Middle frontal gyrus (tissue), 1 donor: Measurements from ENCODE around the gene FAM107A.
A peak's percentile ranks its signal among the peaks of the same experiment; 100 is the strongest.
"Not testable (repeated sequence)": the region's sequence is repeated elsewhere in the genome, so short reads cannot be mapped to it uniquely, and the experiment has no call there.

Experiments used
- DNase-seq: peaks from one replicate; pipeline ENCODE4 v3.0.0-alpha.2; 2015; ENCODE audit warnings: low spot score; ENCODE audit errors: extremely low spot score

Gene FAM107A

DNA sequence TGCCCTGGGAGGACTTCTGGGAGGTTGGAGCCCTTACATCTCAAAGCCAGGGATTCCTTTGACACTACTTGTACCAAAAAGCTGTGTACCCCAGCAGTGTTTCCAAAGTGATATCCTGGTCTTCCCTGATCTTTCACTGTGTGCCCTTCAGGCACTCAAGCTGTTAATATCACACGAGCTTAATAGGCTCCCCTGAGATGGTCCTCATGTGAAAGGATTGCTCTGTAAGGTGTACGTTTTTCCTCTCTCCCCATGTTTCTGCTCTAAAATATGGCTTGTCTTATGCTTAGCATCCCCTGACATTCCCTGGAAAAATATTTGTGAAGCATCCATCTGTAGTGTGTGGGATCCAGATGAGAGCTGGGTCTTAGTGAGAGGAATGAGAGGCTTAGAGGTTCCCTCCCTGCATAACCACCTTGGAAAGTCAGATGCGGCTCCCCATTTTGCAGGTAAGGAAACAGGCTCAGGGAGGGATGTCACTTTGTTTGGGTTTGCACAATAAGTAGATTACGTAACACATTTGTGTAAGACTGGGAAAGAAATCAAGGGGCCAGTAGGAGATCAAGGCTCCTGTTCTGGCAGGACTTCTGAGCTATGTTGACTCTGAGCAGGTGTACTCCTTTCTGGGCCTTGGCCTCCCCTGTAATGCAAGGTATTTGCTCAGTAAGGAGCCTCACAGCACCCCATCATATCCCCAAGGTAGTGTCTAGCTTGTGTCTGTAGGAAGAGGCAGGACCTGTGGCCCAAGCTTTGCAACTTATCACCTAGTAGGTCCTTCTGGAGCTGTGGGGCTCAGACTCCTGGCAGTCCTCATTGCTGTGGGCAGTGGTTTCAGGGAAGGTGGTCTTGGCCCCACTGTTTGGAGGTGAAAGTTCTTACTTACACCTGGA, 39.5 kb downstream of the FAM107A start:
- DNase-seq = no peak

- no peak for DNase-seq
Measured at GRCh38 chr3:58536501-58537411, 40.4 kb downstream of the FAM107A start, which contains the start of gene ACOX2. TSS of gene ACOX2 (minus strand) at chr3:58537190. CDS start at chr3:58535106, 2,084 bp downstream.

GRCh38 chr3:58535531-58536500, 41.4 kb downstream of the FAM107A start:
- no peak for DNase-seq

DNA sequence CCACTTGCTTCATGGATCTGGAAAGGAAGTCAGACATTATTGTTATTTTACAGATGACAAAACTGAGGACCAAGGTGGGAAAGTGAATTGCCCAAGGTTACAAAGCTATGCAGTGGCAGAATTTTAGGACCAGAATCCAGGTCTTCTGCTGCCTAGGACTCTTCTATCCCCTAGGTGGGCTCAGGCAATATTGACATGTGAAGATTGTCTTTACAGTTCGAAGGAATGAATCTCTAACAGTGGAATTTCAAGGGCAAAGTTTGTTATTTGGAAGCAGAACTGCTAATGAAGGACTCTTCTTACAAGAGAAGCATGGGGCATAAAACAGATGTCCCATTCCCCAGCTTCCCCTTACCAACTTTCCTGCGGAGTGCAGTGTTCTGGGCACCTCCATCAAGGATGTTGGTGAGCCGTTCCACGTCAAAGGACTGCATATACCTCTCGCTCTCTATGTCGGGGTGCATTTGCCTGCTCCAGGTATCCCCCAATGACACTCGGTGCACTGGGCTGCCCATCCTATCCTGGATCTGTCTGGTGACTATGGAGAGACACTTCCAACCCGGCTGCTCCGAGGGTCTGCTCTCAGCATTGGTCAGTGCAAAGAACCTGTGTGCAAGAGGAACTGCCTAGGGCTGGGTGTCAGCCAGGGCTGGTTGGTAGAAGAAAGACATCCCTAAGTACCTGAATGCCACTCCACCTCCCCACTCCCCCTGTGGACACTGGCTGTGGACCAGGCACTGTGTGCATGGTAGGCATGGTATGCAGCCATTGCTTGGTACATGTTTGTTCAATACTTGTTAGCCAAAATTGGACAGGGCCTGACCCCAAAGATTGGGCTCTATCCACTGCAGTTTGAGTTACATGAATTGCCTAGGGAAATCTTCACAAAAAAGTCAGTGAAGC, 42.3 kb downstream of the FAM107A start:
- no peak for DNase-seq

GRCh38 chr3:58532794-58533220, 44.4 kb downstream of the FAM107A start:
- peak; percentile 58 for DNase-seq

- no peak for DNase-seq
Measured at GRCh38 chr3:58531956-58532355, 45.2 kb downstream of the FAM107A start.

GRCh38 chr3:58531555-58531954, 45.6 kb downstream of the FAM107A start:
- DNase-seq = no peak

DNA sequence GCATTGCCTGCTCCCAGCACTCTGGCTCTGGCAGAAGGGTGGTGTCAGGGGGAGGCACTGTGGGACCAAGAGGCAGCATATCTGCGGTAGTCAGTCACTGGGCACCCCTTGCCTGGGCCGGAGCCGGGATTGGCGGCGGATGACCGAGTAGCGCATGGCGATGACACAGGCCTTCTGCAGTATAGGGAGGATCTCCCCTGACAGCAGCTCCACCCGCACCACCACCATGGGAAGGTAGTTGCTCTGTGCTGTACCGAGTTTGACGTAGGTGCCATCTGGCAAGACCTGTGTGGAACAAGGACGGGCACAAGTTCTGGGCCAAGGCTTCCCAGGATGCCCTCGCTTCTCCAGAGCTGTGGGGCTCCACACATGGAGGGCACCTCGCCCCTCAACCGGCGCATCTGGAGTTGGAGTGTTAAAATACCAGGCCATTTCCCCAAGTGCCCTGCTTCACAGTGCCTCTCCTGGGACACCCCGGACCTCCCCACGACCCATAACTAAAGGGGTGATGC, 46.8 kb downstream of the FAM107A start:
- DNase-seq = no peak

GRCh38 chr3:58529516-58530353, 47.5 kb downstream of the FAM107A start:
- no peak for DNase-seq

DNA sequence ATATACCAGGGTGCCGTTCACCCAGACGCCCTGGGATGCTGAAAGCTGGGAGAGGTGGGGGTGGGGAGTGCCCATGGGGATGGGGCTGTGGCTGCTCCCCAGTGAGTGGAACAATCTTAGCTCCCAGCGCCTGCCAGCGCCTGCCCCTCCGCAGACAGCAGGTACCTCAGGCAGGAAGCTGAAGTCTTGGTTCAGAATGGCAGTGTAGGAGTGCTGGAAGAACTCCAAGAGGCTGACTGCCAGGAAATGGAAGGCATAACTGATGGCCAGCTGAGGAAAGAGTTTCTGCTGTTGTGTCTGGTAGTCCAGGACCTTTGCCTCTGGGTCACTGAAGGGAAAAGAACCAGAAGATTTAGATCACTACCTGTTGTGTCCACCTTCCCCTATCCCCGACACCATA, 48.6 kb downstream of the FAM107A start:
- DNase-seq = no peak

DNA sequence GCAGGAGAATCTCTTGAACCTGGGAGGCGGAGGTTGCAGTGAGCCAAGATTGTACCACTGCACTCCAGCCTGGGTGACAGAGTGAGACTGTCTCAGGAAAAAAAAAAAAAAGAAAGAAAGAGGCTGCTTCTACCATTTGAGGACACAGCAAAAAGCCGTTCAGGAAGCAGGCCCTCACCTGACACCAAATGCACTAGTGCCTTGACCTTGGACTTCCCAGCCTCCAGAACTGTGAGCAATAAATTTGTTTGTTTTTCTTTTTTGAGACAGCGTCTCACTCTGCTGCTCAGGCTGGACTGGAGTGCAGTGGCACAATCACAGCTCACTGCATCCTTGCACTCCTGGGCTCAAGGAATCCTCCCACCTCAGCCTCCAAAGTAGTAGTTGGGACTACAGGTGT, 49.8 kb downstream of the FAM107A start:
- DNase-seq = not testable (repeated sequence)

- DNase-seq = no peak
Measured at GRCh38 chr3:58526515-58526957, 50.7 kb downstream of the FAM107A start.

- DNase-seq = no peak
Measured at GRCh38 chr3:58524326-58524888, 52.8 kb downstream of the FAM107A start.

DNA sequence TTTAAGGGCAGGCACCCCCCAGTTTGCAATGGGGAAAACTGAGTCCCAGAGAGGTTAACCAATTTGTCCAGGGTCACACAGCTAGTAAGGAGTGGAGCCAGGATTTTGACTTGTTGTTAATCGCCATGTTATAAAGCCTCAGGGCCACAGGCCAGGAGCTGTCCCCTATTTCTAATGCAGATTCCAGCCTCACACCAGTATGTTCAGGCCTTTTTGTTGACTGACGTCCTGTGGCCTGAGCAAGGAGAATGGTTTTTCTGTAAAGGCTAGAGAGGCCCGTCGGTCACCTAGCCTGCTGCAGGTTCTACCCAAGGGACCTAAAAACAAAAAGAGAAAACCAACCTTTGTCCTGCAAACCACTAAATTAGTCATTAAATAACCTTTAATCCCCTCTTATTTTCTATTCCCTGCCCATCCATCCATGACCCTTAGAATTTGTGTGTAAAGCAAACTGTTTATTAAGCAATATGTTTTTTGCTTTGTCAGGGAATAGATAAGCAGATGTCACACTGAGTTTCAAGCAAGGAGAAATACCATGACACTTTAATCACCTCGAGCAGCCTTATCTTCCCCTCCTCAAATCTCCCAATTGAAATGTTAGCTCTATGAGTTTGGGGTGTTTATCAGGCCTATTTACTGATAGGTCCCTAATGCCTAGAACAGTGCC, 54.3 kb downstream of the FAM107A start:
- no peak for DNase-seq

GRCh38 chr3:58521917-58522631, 55.1 kb downstream of the FAM107A start:
- no peak for DNase-seq

- DNase-seq = no peak
Measured at GRCh38 chr3:58521336-58521670, 55.9 kb downstream of the FAM107A start.
